Activated T-cell treated with anti-CD3 and anti-CD28 coated beads, Interleukin-2, amount 50 U/mL, for 72 hours (primary cell): ENCODE measurements around the gene CDKAL1. TPM values are rescaled to one million over a fixed set of nuclear protein-coding genes. Genes with fewer than 3 reads are reported as not detected.

Experiments used
- ATAC-seq, 2 donors: fragments of 150-1000 bp; cut with Tn5 transposase; replicated peaks in 1 of 2; 2 replicates each; pipeline ENCODE4 v1.10.0; 2021; ENCODE audit warnings: moderate library complexity in 2 of 2, mild to moderate bottlenecking in 1 of 2
- DNase-seq, 2 donors: peaks; one replicate each; pipeline ENCODE4 v3.0.0; 2021 to 2022; ENCODE audit warnings: mixed read lengths in 1 of 2
- H3K27ac Mint-ChIP-seq: one replicate; pipeline ENCODE4 v1.8.0; 2022; ENCODE audit warnings: mild to moderate bottlenecking, moderate library complexity, mixed read lengths
- H3K27me3 Mint-ChIP-seq: one replicate; pipeline ENCODE4 v1.8.0; 2022; ENCODE audit warnings: low read depth, mixed read lengths
- H3K36me3 Mint-ChIP-seq, 2 donors: one replicate each; pipeline ENCODE4 v1.8.0; 2022; ENCODE audit warnings: mixed read lengths in 2 of 2, mild to moderate bottlenecking in 1 of 2; ENCODE audit not compliant: insufficient read depth in 2 of 2
- H3K4me1 Mint-ChIP-seq: one replicate; pipeline ENCODE4 v1.8.0; 2022; ENCODE audit warnings: low read depth, mixed read lengths
- H3K4me3 Mint-ChIP-seq, 2 donors: one replicate each; pipeline ENCODE4 v1.8.0; 2022; ENCODE audit warnings: mild to moderate bottlenecking in 2 of 2, mixed read lengths in 2 of 2, moderate library complexity in 2 of 2
- H3K9me3 Mint-ChIP-seq, 2 donors: one replicate each; pipeline ENCODE4 v1.8.0; 2022; ENCODE audit warnings: mixed read lengths in 2 of 2
- total RNA-seq, 2 donors: library from RNA; stranded (reverse); gene quantifications; one replicate each; pipeline ENCODE4 v1.2.3, GENCODE V29; 2022

Gene CDKAL1
- total RNA-seq, 2 donors from 2014 or later: 25.9 to 29.8 TPM

DNA sequence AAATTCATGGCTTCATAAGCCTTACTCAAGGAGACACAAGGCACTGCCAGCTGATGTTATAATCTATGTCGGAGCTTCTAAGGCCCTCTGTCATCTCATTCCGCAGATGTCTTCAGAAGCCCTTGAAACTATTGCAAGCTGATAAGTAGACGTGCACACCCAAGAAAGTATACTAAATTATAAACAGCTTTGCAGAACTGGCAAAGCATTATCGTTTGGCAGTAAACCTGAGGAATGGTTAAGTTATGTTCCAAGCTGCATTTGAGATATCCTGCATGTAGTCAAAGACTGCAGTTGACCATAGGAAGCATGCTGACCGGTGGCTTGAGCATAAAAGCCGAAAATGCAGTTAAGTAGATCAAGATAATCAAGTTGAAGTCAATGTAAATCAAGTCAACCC is 633.5 kb downstream of the CDKAL1 start:
- Mint-ChIP-seq H3K36me3 (peaks cover 0 to 4% of the 10 kb centered on the region in 2 donors), H3K9me3 (peaks cover 0 to 2% of the 10 kb centered on the region in 2 donors), H3K4me3 (no peak overlapping the region), H3K27me3 (no peaks in the 10 kb centered on the region), H3K27ac (no peak overlapping the region), H3K4me1 (peaks cover 22% of the 10 kb centered on the region)
- ATAC-seq (no peak), DNase-seq (no peak)

- no peak for DNase-seq
Observed at GRCh38 chr6:21171801-21172200, 637.5 kb downstream of the CDKAL1 start.

DNA sequence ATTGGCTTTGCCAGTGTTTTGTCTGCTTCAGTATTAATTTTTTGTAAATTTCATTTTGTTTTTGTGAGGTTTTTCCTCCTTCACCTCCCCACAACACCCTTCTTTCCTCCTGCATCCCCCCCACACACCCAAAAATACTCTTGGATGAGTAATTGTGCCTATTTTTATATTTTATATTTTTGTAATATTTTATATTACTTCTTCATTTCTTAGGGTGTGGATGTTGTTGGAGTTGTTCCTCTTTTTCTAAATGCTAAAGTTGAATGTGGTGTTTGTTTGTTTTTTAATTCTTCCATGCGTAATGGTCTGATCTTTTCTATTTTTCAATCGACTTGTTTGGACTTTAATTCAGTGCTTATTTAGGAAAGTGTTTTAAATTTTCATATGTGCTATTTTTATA is 638.8 kb downstream of the CDKAL1 start:
- ATAC-seq (no peak), DNase-seq (no peak)
- H3K4me3 Mint-ChIP-seq: no peak overlapping the region
- H3K4me1 Mint-ChIP-seq: no peaks in the 10 kb centered on the region
- H3K27ac Mint-ChIP-seq: no peak overlapping the region
- peaks cover 0 to 7% of the 10 kb centered on the region in 2 donors for H3K36me3 Mint-ChIP-seq
- peaks cover 0 to 4% of the 10 kb centered on the region in 2 donors for H3K9me3 Mint-ChIP-seq
- H3K27me3 Mint-ChIP-seq: no peaks in the 10 kb centered on the region

More at GRCh38 chr6:21171801-21172200, 637.5 kb downstream of the CDKAL1 start:
- no peak for ATAC-seq
- no peak overlapping the region for H3K4me3 Mint-ChIP-seq
- H3K36me3 Mint-ChIP-seq: peaks cover 0 to 7% of the 10 kb centered on the region in 2 donors
- H3K27me3 Mint-ChIP-seq: no peaks in the 10 kb centered on the region
- no peak overlapping the region for H3K27ac Mint-ChIP-seq
- peaks cover 0 to 4% of the 10 kb centered on the region in 2 donors for H3K9me3 Mint-ChIP-seq
- no peaks in the 10 kb centered on the region for H3K4me1 Mint-ChIP-seq

- DNase-seq (no peak), ATAC-seq (no peak)
- H3K27me3 Mint-ChIP-seq: no peaks in the 10 kb centered on the region
- H3K36me3 Mint-ChIP-seq: peaks cover 0 to 7% of the 10 kb centered on the region in 2 donors
- peaks cover 0 to 4% of the 10 kb centered on the region in 2 donors for H3K9me3 Mint-ChIP-seq
- H3K27ac Mint-ChIP-seq: no peak overlapping the region
- H3K4me3 Mint-ChIP-seq: no peak overlapping the region
- no peaks in the 10 kb centered on the region for H3K4me1 Mint-ChIP-seq
Observed at GRCh38 chr6:21173678-21174077, 639.4 kb downstream of the CDKAL1 start.

GRCh38 chr6:21176197-21176596 is 641.9 kb downstream of the CDKAL1 start:
- no peaks in the 10 kb centered on the region for H3K27me3 Mint-ChIP-seq
- ATAC-seq (no peak), DNase-seq (no peak)
- peaks cover 2 to 7% of the 10 kb centered on the region in 2 donors for H3K36me3 Mint-ChIP-seq
- H3K4me3 Mint-ChIP-seq: no peak overlapping the region
- H3K9me3 Mint-ChIP-seq: peaks cover 0 to 3% of the 10 kb centered on the region in 2 donors
- H3K4me1 Mint-ChIP-seq: peaks cover 5% of the 10 kb centered on the region
- no peak overlapping the region for H3K27ac Mint-ChIP-seq

DNA sequence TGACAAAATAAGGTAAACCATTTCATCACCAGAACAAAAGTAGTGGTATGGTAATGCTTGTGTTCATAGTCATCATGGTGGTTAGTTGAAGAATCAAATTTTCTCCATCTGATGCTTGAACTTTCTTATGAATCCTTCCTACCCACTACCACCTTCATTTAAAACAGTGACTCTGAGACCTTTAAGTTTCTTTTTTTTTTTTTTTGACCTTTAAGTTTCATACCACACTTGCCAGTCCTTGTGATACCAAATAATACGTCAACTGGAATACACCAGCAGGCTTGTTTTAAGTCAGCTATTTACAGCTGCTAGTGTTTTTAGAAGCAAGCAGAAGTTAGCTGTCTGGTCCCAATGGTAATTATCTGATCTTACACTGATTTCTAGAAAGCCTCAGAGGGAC is 645.9 kb downstream of the CDKAL1 start:
- peaks cover 5% of the 10 kb centered on the region for H3K4me1 Mint-ChIP-seq
- DNase-seq: no peak
- ATAC-seq: peak; percentile 86 to 90
- H3K27me3 Mint-ChIP-seq: no peaks in the 10 kb centered on the region
- no peaks in the 10 kb centered on the region for H3K9me3 Mint-ChIP-seq
- peak overlapping the region; percentile 65 for H3K27ac Mint-ChIP-seq
- no peak overlapping the region for H3K4me3 Mint-ChIP-seq
- peaks cover 2 to 3% of the 10 kb centered on the region in 2 donors for H3K36me3 Mint-ChIP-seq

DNA sequence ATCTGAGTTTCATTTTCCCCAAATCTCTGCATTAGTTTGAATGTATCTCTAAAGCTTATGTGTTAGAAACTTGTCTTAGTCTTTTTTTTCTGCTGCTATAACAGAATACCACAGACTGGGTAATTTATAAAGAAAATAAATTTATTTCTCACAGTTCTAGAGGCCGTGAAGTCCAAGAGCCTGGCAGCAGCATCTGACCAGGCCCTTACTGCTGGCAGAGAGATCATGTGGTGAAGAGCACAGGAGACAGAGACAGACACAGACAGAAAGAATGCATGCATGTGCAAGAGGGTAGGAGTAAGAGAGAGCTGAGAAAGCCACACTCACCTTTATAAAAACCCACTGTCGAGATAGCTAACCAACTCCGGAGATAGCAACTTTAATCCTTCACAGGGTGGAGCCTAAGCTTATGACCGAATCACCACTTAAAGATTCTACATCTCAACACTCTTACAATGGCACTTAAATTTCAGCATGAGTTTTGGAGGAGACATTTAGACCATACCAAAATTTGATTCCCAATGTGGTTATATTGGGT is 646.6 kb downstream of the CDKAL1 start:
- no peak overlapping the region for H3K4me3 Mint-ChIP-seq
- ATAC-seq: no peak

GRCh38 chr6:21181866-21182265 is 647.6 kb downstream of the CDKAL1 start:
- Mint-ChIP-seq H3K9me3 (no peaks in the 10 kb centered on the region), H3K4me1 (peaks cover 5% of the 10 kb centered on the region), H3K36me3 (peaks cover 2 to 3% of the 10 kb centered on the region in 2 donors), H3K4me3 (no peak overlapping the region), H3K27me3 (no peaks in the 10 kb centered on the region), H3K27ac (no peak overlapping the region)
- DNase-seq: no peak
- no peak for ATAC-seq

More for the DNA sequence above, 646.6 kb downstream of the CDKAL1 start:
- DNase-seq: no peak
- no peaks in the 10 kb centered on the region for H3K9me3 Mint-ChIP-seq
- H3K36me3 Mint-ChIP-seq: peaks cover 2 to 3% of the 10 kb centered on the region in 2 donors
- peaks cover 5% of the 10 kb centered on the region for H3K4me1 Mint-ChIP-seq
- H3K27me3 Mint-ChIP-seq: no peaks in the 10 kb centered on the region
- no peak overlapping the region for H3K27ac Mint-ChIP-seq

- ATAC-seq: no peak
- Mint-ChIP-seq H3K9me3 (no peaks in the 10 kb centered on the region), H3K4me1 (peaks cover 5% of the 10 kb centered on the region), H3K4me3 (no peak overlapping the region), H3K36me3 (peaks cover 2 to 3% of the 10 kb centered on the region in 2 donors), H3K27ac (no peak overlapping the region), H3K27me3 (no peaks in the 10 kb centered on the region)
- no peak for DNase-seq
Observed at GRCh38 chr6:21182589-21182988, 648.3 kb downstream of the CDKAL1 start.

DNA sequence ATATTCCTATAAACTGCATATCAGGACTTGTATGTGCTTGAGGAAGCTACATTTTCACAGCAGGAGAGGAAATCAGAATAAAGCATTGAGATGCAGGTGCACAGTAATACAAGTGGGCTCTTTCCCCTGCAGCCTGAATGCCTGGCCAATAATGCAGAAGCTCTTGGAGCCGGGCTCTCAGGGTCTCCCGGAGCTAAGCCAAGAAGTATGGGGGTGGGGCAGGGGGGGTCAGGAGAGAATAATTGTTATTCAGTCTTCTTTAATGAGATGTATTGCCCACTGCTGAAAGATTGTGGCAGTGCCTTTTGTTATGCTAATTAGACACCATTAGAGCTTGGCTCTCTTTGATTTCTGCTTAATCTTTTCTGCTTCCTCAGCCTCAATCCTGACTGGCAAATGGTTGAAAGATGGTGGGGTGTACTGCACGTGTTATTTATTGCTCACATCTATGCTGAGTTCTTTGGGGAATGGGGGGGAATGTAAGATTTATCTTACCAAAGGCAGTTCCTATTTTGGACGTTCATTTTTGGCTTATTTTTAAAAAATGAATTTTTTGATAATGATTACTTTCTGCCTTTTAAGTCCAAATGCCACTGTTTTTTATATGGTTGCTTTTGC is 651.7 kb downstream of the CDKAL1 start:
- no peak for DNase-seq
- H3K27ac Mint-ChIP-seq: no peak overlapping the region

DNA sequence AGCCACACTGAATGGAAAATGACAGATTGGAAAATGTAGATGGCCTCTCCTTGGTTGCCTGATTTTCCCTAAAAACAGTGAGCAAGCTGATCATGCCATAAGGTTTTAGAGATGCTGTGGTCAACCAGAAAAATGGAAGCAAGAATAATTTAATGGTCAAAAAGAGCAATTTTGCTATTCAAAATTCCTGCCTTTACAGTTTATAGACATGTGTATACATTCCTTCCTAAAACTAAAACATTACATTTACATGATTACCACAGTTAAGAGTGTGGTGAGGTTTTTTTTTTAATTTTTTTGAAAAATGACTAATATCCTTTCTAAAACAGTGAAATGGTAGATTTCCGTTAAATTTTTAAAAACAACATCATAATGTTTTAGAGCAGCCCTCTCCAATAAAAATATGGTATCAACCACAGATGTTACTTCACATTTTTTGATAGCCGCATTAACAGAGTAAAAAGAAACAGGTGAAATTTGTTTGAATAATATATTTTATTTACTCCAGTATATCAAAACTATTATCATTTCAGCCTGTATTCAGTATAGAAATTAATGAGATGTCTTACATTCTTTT is 652.3 kb downstream of the CDKAL1 start:
- H3K27ac Mint-ChIP-seq: no peak overlapping the region
- H3K4me3 Mint-ChIP-seq: no peak overlapping the region
- DNase-seq (no peak), ATAC-seq (no peak)
- peaks cover 21% of the 10 kb centered on the region for H3K4me1 Mint-ChIP-seq
- H3K9me3 Mint-ChIP-seq: no peaks in the 10 kb centered on the region
- no peaks in the 10 kb centered on the region for H3K27me3 Mint-ChIP-seq
- H3K36me3 Mint-ChIP-seq: no peaks in the 10 kb centered on the region

More for the DNA sequence above, 651.7 kb downstream of the CDKAL1 start:
- peaks cover 15% of the 10 kb centered on the region for H3K4me1 Mint-ChIP-seq
- ATAC-seq: no peak
- H3K9me3 Mint-ChIP-seq: no peaks in the 10 kb centered on the region
- no peaks in the 10 kb centered on the region for H3K27me3 Mint-ChIP-seq
- H3K36me3 Mint-ChIP-seq: peaks cover 0 to 1% of the 10 kb centered on the region in 2 donors
- H3K4me3 Mint-ChIP-seq: no peak overlapping the region

GRCh38 chr6:21187485-21187884 is 653.2 kb downstream of the CDKAL1 start:
- DNase-seq (no peak), ATAC-seq (no peak)
- Mint-ChIP-seq H3K4me3 (no peak overlapping the region), H3K27ac (no peak overlapping the region), H3K36me3 (no peaks in the 10 kb centered on the region), H3K27me3 (no peaks in the 10 kb centered on the region), H3K9me3 (no peaks in the 10 kb centered on the region), H3K4me1 (peaks cover 23% of the 10 kb centered on the region)

DNA sequence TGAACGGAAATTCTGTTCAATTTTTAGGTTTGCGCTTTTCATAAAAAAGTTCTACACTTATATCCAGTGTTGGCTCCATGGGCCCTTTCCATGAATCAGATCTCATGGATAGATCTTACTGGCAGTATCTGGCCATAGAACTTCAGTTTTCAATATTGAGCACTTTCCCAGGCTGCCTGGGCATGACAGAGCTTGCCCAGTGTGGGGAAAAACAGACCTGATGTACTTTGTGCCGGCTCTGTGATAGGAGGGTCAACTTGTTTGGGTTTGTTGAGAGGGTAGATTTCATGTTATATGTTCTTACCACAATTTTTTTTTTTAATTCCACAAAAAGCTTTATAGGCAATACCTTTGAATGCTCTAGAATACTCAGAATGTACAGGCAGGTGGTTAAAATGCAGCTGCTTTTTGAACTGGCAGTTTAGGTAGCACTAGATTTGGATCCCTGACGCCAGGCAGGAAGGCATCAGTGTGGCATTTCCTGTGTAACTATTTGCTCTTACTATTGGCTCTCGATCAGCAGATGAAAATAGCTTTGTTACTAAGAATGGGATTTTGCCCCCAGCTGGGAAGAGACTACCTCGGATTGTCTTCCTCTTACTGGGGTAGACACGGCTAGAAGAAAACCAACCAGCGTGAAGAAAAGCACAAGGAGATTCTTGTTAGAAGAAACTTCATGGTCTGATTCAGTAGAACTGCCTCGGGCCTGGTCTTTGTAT is 654.4 kb downstream of the CDKAL1 start:
- H3K4me1 Mint-ChIP-seq: peaks cover 23% of the 10 kb centered on the region

More for the DNA sequence above, 654.4 kb downstream of the CDKAL1 start:
- no peaks in the 10 kb centered on the region for H3K27me3 Mint-ChIP-seq
- H3K27ac Mint-ChIP-seq: no peak overlapping the region
- DNase-seq (no peak), ATAC-seq (no peak)
- H3K9me3 Mint-ChIP-seq: peaks cover 0 to 4% of the 10 kb centered on the region in 2 donors
- no peak overlapping the region for H3K4me3 Mint-ChIP-seq
- peaks cover 2 to 3% of the 10 kb centered on the region in 2 donors for H3K36me3 Mint-ChIP-seq
